Central memory CD8-positive, alpha-beta T cell (primary cell): ENCODE results near the gene CCNC.

Experiments used
- ATAC-seq: fragments of 150-1000 bp; cut with Tn5 transposase; replicated peaks from 2 replicates; pipeline ENCODE4 v1.10.0; 2022; ENCODE audit warnings: mild to moderate bottlenecking, moderate FRiP score, moderate number of reproducible peaks; ENCODE audit not compliant: poor library complexity, severe bottlenecking; ENCODE audit errors: extremely low read depth
- DNase-seq, 2 donors: peaks; one replicate each; pipeline ENCODE4 v3.0.0; 2021; ENCODE audit warnings: low spot score in 2 of 2
- H3K27ac Mint-ChIP-seq: one replicate; pipeline ENCODE4 v1.8.0; 2022; ENCODE audit warnings: low read depth, mild to moderate bottlenecking, moderate library complexity, mixed read lengths
- H3K27me3 Mint-ChIP-seq: one replicate; pipeline ENCODE4 v1.8.0; 2022; ENCODE audit warnings: mixed read lengths
- H3K36me3 Mint-ChIP-seq: one replicate; pipeline ENCODE4 v1.8.0; 2022; ENCODE audit warnings: mild to moderate bottlenecking, moderate library complexity, mixed read lengths; ENCODE audit not compliant: insufficient read depth
- H3K4me1 Mint-ChIP-seq: one replicate; pipeline ENCODE4 v1.8.0; 2022; ENCODE audit warnings: mixed read lengths
- H3K4me3 Mint-ChIP-seq: one replicate; pipeline ENCODE4 v1.8.0; 2022; ENCODE audit warnings: mild to moderate bottlenecking, moderate library complexity, mixed read lengths
- H3K9me3 Mint-ChIP-seq: one replicate; pipeline ENCODE4 v1.8.0; 2022; ENCODE audit warnings: mixed read lengths

CCNC gene, protein sequence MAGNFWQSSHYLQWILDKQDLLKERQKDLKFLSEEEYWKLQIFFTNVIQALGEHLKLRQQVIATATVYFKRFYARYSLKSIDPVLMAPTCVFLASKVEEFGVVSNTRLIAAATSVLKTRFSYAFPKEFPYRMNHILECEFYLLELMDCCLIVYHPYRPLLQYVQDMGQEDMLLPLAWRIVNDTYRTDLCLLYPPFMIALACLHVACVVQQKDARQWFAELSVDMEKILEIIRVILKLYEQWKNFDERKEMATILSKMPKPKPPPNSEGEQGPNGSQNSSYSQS

DNA sequence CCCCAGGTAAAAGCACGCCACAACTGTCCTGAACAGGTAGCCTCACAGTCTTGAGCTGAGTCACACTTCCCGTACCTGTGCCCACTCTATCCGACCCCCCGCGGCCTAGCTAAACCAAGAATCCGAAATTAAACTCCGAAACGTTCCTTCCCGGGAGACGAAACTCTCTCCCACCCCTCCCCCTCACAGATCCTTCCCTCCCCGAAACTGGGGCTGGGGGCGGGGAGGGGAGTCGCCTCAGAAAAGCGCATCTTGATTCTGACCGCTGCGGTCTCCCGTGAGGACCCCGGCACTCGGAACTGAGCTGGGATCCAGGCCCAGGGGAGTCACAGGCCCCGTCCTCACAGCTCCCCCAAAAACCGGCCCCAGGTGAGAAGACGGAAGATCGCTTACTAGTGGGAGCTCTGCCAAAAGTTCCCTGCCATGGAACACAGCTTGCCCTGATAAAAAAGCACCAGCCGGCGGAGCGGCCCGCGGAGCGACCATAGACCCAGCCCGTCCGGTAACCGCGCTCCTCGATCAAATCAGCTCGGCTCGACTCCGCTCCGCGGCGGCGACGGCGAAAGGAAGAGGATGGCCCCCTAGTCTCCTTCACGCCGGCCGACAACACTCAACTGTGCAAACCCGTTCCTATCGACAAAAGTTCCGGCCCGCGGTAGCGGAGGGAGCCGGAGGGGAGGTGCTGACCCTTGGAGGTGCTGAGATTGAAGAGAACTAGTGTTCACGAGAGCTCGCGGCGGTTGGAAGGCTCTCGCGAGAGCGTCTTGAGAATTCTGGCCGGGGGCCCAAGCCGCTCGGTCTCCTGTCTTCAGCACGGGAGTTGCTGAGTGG, at the start of gene CCNC:
Gene CCNC, minus strand, starts transcription at position 558 of the 831 bp plus-strand sequence. Its CDS starts 133 bp downstream, at position 425.
- Mint-ChIP-seq H3K4me1 (peaks cover 43% of the 10 kb centered on the region), H3K36me3 (peaks cover 14% of the 10 kb centered on the region), H3K27me3 (no peaks in the 10 kb centered on the region), H3K9me3 (no peaks in the 10 kb centered on the region), H3K27ac (peak within 1 kb of the TSS; percentile 97), H3K4me3 (peak within 1 kb of the TSS; percentile 94)
- ATAC-seq (peak; percentile 93), DNase-seq (peak; percentile 81 to 89)

DNA sequence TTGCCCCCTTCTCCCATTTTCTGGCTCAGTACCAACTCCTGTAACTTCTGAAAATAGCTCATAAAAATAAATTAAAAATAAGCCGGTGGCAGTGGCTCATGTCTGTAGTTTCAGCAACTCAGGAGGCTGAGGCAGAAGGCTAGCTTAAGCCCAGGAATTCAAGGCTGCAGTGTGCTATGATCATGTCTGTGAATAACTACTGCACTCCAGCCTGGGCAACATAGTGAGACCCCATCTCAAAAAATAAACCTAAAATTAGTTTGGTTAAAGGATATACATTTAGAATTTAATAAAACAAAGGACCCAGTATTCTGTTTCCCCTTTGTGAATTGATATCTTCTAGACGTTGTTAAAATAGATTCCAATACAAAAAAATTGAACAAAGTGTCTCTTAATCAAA, 48.7 kb upstream of the CCNC start:
- ATAC-seq (no peak), DNase-seq (no peak)
- Mint-ChIP-seq H3K4me1 (peaks cover 6% of the 10 kb centered on the region), H3K4me3 (no peak overlapping the region), H3K9me3 (no peaks in the 10 kb centered on the region), H3K27me3 (peaks cover 90% of the 10 kb centered on the region), H3K36me3 (peaks cover 10% of the 10 kb centered on the region), H3K27ac (no peak overlapping the region)

DNA sequence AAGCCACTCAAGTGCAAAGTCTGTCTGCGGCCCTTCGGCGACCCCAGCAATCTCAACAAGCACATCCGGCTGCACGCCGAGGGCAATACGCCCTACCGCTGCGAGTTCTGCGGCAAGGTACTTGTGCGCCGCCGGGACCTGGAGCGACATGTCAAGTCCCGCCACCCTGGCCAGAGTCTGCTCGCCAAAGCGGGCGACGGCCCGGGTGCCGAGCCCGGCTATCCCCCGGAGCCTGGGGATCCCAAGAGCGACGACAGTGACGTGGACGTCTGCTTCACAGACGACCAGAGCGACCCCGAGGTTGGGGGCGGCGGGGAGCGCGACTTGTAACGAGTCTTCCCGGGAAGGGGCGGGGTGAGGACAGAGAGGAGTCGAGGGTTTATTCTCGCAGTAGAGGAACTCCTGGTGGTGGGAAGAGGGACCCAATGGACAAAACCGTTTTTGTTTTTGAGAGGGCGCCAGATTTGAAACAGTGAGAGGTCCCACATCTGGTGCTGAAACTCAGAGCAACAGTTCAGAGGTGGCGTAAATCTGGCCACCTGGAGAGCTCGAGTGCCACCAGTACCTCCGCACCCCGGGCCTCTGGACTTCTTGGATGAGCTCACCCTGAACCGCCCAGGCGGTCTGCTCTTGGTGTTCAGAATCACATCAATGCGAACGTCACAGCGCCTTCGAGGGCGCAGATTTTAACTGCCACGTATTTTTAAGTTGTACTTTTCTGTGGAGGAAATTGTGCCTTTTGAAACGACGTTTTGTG, 46.1 kb upstream of the CCNC start:
- H3K36me3 Mint-ChIP-seq, result peaks cover 7% of the 10 kb centered on the region
- peaks cover 90% of the 10 kb centered on the region for H3K27me3 Mint-ChIP-seq
- no peak overlapping the region for H3K27ac Mint-ChIP-seq
- peaks cover 21% of the 10 kb centered on the region for H3K4me1 Mint-ChIP-seq
- ATAC-seq, result no peak
- no peaks in the 10 kb centered on the region for H3K9me3 Mint-ChIP-seq
- H3K4me3 Mint-ChIP-seq, result peak overlapping the region; percentile 65
- no peak for DNase-seq

DNA sequence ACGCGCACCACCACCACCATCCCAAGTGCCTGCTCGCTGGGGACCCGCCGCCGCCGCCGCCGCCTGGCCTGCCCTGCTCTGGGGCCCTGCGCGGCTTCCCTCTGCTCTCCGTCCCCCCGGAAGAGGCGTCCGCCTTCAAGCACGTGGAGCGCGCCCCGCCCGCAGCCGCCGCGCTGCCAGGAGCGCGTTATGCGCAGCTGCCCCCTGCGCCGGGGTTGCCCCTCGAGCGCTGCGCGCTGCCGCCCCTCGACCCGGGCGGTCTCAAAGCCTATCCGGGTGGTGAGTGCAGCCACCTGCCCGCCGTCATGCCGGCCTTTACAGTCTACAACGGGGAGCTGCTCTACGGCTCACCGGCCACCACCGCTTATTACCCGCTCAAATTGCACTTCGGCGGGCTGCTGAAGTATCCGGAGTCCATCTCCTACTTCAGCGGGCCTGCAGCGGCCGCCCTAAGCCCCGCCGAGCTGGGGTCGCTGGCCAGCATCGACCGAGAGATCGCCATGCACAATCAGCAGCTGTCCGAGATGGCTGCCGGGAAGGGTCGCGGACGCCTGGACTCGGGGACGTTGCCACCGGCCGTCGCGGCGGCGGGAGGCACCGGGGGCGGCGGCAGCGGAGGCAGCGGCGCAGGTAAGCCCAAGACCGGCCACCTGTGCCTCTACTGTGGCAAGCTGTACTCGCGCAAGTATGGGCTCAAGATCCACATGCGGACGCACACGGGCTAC, 45.4 kb upstream of the CCNC start:
- Mint-ChIP-seq H3K4me3 (peak overlapping the region; percentile 65), H3K36me3 (peaks cover 11% of the 10 kb centered on the region), H3K4me1 (peaks cover 21% of the 10 kb centered on the region), H3K9me3 (no peaks in the 10 kb centered on the region), H3K27me3 (peaks cover 90% of the 10 kb centered on the region), H3K27ac (no peak overlapping the region)
- ATAC-seq, result peak; percentile 52
- no peak for DNase-seq

DNA sequence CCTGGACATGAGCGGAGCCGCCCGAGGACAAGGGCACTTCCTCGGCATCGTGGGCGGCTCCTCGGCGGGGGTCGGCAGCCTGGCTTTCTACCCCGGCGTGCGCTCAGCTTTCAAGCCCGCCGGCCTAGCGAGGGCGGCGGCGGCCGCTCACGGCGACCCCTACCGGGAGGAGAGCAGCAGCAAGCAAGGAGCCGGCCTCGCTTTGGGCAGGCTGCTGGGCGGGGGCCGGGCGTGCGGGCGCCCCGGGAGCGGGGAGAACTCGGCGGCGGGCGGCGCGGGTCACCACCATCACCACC, 44.9 kb upstream of the CCNC start:
- H3K9me3 Mint-ChIP-seq, result no peaks in the 10 kb centered on the region

DNA sequence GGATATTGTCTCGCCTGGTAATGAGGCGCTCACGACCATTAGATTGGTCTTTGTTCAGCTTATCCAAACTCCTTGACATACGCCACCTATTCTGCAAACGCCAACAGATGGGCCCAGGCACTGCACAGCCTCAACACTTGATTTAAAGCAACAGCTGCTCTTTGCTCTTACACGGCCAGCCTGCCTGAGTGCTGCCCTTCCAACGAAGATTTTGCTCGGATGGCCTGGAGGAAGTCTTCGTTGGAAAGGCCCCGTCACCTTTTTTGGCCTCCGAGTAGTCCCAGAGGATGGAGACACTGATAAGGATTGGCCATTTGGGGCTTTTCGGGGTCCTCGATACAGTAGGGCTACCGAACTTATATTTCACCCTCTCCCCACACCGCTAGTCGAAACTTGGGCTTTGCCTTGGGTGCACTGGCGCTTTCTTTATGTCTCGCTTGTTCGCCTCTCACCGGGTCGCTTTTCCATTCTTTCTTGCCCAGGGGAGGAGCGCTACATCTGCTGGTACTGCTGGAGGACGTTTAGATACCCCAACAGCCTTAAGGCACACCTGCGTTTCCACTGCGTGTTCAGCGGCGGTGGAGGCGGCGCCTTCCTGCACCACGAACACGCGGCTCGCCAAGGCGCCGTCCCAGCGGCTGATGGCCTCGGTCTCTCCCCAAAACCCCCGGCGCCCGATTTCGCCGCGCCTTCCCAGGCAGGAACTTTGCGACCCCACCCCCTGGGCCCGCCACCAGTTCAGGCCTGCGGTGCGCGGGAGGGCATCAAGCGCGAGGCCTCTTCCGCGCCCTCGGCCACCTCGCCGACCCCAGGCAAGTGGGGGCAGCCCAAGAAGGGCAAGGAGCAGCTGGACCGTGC, 44.3 kb upstream of the CCNC start:
- DNase-seq (no peak), ATAC-seq (no peak)
- H3K27ac Mint-ChIP-seq, result no peak overlapping the region
- peaks cover 90% of the 10 kb centered on the region for H3K27me3 Mint-ChIP-seq
- H3K4me3 Mint-ChIP-seq, result peak overlapping the region; percentile 20
- peaks cover 21% of the 10 kb centered on the region for H3K4me1 Mint-ChIP-seq
- H3K36me3 Mint-ChIP-seq, result peaks cover 7% of the 10 kb centered on the region
- H3K9me3 Mint-ChIP-seq, result no peaks in the 10 kb centered on the region

More for the DNA sequence above, 44.9 kb upstream of the CCNC start:
- DNase-seq, result no peak
- ATAC-seq, result peak; percentile 12
- peaks cover 10% of the 10 kb centered on the region for H3K36me3 Mint-ChIP-seq
- H3K27me3 Mint-ChIP-seq, result peaks cover 90% of the 10 kb centered on the region
- H3K4me1 Mint-ChIP-seq, result peaks cover 21% of the 10 kb centered on the region
- peak overlapping the region; percentile 65 for H3K4me3 Mint-ChIP-seq
- H3K27ac Mint-ChIP-seq, result no peak overlapping the region

DNA sequence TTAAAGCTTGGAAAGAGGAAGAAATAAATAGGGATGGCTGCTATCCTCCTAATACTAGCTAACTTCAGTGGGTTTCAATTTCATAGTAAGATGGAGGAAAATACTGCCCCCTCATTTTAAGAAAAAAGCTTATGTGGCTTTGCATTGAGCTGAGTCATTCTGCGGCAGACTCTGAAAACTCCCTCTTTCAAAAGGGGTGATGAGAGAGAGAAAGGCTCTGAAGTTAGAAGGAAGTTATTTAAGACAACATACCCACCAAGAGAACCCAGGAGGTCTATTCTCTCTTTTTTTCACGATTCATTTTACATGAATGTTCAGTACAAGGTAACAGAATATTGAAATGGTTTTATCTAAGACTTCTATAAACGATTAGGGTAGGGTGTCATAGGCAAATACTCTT, 42.7 kb upstream of the CCNC start:
- no peak overlapping the region for H3K27ac Mint-ChIP-seq
- DNase-seq (no peak), ATAC-seq (peak; percentile 25)
- H3K36me3 Mint-ChIP-seq, result peaks cover 7% of the 10 kb centered on the region
- H3K27me3 Mint-ChIP-seq, result peaks cover 90% of the 10 kb centered on the region
- peaks cover 21% of the 10 kb centered on the region for H3K4me1 Mint-ChIP-seq
- H3K9me3 Mint-ChIP-seq, result no peaks in the 10 kb centered on the region
- H3K4me3 Mint-ChIP-seq, result no peak overlapping the region

DNA sequence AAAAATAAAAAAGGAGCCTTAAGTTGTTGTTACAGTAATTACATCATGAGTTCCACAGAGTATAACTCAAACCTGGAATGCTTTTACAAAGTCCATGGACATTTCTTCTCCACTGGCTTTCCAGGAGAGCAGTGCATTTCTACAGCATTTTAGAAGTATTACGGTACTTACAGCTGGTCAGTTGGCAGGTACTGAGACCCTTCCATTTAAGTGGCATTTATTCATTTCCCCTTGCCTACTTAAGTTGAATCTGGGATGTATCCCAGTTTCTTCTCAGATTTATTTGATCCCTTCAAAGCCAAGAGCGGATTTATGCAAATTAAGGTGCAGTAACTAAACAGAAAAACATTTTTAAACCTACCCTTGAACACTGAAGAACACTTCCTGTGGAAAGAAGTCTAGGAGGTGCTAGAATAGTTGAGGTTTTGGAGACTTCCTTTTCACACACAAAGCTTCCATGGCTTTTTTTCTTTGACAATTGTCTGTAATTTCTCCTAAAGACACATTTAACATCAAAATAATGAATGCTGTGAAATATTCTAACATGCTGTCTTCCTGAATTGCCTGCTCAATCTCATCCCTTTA, 41.5 kb upstream of the CCNC start:
- Mint-ChIP-seq H3K4me1 (peaks cover 21% of the 10 kb centered on the region), H3K27me3 (peaks cover 90% of the 10 kb centered on the region), H3K4me3 (no peak overlapping the region), H3K9me3 (no peaks in the 10 kb centered on the region), H3K27ac (no peak overlapping the region), H3K36me3 (peaks cover 10% of the 10 kb centered on the region)
- ATAC-seq (no peak), DNase-seq (no peak)

DNA sequence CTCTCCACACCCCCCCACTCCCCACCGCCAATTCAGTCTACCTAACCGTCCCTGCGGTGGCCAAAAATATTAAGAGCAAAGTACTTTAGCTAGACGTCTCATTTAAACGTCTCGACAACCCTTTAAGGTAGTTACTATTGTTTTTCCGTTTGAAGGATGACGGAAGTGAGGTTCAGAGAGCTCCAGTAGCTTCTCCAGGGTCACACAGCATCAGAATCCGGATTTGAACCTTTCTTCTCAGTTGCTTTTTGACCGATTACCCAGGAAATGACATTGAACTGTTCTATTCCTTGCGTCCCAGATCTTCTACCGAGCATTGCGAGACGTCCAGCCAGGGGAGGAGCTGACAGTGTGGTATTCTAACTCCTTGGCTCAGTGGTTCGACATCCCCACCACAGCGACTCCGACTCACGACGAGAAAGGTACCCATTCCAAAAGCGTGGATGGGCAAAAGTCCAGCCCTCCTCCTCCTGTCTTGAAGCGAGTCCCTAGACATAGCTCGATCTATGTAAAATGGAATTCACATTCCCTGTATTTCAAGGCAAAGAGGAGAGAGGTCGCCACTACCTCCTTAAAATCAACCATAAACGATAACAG, 40.5 kb upstream of the CCNC start:
- H3K9me3 Mint-ChIP-seq, result no peaks in the 10 kb centered on the region
- H3K36me3 Mint-ChIP-seq, result peaks cover 6% of the 10 kb centered on the region
- ATAC-seq (no peak), DNase-seq (no peak)
- peaks cover 91% of the 10 kb centered on the region for H3K27me3 Mint-ChIP-seq
- H3K4me3 Mint-ChIP-seq, result no peak overlapping the region
- peaks cover 21% of the 10 kb centered on the region for H3K4me1 Mint-ChIP-seq
- H3K27ac Mint-ChIP-seq, result no peak overlapping the region

DNA sequence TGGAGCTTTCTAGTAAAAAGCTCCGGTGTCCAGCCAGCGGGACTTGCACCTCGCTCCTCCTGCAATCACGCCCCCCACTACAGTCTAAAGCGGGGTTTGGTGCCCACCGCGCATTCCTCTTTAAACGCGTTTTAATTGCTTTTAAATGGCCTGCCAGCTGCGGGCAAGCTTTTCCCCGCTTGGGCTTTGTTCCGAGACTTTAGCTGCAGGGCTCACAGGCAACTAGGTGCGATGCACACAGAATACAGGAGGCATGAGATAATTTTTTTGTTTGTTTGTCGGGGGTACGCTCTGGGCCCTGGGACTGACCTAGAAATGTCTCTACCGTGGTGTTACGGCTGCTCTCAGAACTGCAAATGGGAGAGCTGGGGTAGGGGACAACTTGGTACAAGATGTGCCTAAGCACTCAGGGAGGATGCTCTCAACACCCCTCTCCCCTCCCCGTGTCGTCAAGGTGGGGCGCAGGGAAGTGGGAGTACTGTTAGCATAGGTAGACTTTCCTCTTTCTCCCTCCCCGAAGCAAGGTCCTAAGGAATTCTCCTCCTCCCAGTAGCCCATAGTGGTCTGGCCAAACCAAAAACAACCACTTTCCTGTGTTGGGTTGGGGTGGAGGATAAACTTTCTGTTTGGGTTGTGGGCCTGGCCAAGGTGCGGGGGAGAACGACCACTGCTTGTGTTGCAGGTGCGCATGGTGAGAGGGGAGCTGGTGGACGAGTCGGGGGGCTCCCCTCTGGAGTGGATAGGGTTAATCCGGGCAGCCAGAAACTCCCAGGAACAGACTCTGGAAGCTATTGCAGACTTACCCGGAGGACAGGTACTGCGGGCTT, 39.8 kb upstream of the CCNC start:
- Mint-ChIP-seq H3K27ac (no peak overlapping the region), H3K36me3 (peaks cover 6% of the 10 kb centered on the region), H3K4me3 (no peak overlapping the region), H3K27me3 (peaks cover 98% of the 10 kb centered on the region), H3K4me1 (peaks cover 25% of the 10 kb centered on the region), H3K9me3 (no peaks in the 10 kb centered on the region)
- no peak for DNase-seq
- no peak for ATAC-seq
